H1 (cell line): ENCODE results near the gene PPP1R3G. TPM values are rescaled to one million over a fixed set of nuclear protein-coding genes. Genes with fewer than 3 reads are reported as not detected.

Experiments used
- CHD1 ChIP-seq: IDR thresholded peaks from 2 replicates; pipeline ENCODE4 v1.6.1; 2012; ENCODE audit warnings: low read depth, low read length, improper control_type of control experiment
- CHD7 ChIP-seq: fragments of 300-600 bp; sonication (generic); IDR thresholded peaks from 2 replicates; pipeline ENCODE4 v1.7.1; 2012; ENCODE audit warnings: low read length, moderate library complexity, mild to moderate bottlenecking, inconsistent platforms; ENCODE audit not compliant: insufficient replicate concordance
- FOSL1 ChIP-seq: IDR thresholded peaks from 2 replicates; pipeline ENCODE4 v1.6.1; 2011; ENCODE audit warnings: mild to moderate bottlenecking, low read depth, low read length, moderate library complexity; ENCODE audit not compliant: insufficient read depth
- HDAC2 ChIP-seq, 2 experiments: fragments of 300-600 bp in 1 of 2; sonication (generic) in 1 of 2; IDR thresholded peaks; 2 replicates each; pipeline ENCODE4 v1.6.1; 2011 to 2012; ENCODE audit warnings: low read depth in 2 of 2, low read length in 2 of 2, mild to moderate bottlenecking in 2 of 2, moderate library complexity in 2 of 2, borderline replicate concordance in 1 of 2, inconsistent platforms in 1 of 2
- JUND ChIP-seq: IDR thresholded peaks from 2 replicates; pipeline ENCODE4 v1.6.1; 2011; ENCODE audit warnings: mild to moderate bottlenecking, improper control_type of control experiment, low read length
- RAD21 ChIP-seq, 2 experiments: IDR thresholded peaks in 1 of 2; conservative IDR thresholded peaks in 1 of 2; 2 replicates each; pipeline ENCODE4 v1.6.1; 2011; ENCODE audit warnings: low read depth in 2 of 2, low read length in 2 of 2, improper control_type of control experiment in 1 of 2, inconsistent platforms in 1 of 2, mild to moderate bottlenecking in 1 of 2, moderate library complexity in 1 of 2
- RFX5 ChIP-seq: IDR thresholded peaks from 2 replicates; pipeline ENCODE4 v1.6.1; 2011; ENCODE audit warnings: low read depth, low read length, improper control_type of control experiment, borderline replicate concordance
- SAP30 ChIP-seq: fragments of 300-600 bp; sonication (generic); IDR thresholded peaks from 2 replicates; pipeline ENCODE4 v1.7.1; 2012; ENCODE audit warnings: low read length, moderate library complexity, mild to moderate bottlenecking, inconsistent platforms; ENCODE audit not compliant: insufficient read depth, insufficient replicate concordance
- SIX5 ChIP-seq: IDR thresholded peaks from 2 replicates; pipeline ENCODE4 v1.6.1; 2011; ENCODE audit warnings: mild to moderate bottlenecking, low read depth, low read length
- TAF1 ChIP-seq: IDR thresholded peaks from 2 replicates; pipeline ENCODE4 v1.6.1; 2011; ENCODE audit warnings: mild to moderate bottlenecking, low read depth, low read length
- TBP ChIP-seq: IDR thresholded peaks from 2 replicates; pipeline ENCODE4 v1.6.1; 2011; ENCODE audit warnings: low read depth, low read length, improper control_type of control experiment
- polyA plus RNA-seq, 7 experiments: library from polyadenylated mRNA; depleted of rRNA in 3 of 7; stranded (reverse) in 5 of 7; unstranded in 2 of 7; fragments of >200 nt in 5 of 7; fragments of 200-250 nt in 2 of 7; gene quantifications; 1 replicate in 5 of 7; 2 replicates in 1 of 7; 4 replicates in 1 of 7; pipeline versions ENCODE4 v1.2.1 to v1.2.3, GENCODE V29; 2011 to 2013; ENCODE audit warnings: missing spikeins in 2 of 7, mixed read lengths in 2 of 7
- total RNA-seq: library from RNA; stranded (reverse); fragmentation: NEBNext Ultra II Directional; extraction: Animal tissue kit (Norgen Biotek cat#: 25700); gene quantifications from 2 replicates; pipeline ENCODE4 v1.2.1, GENCODE V29; 2021

PPP1R3G gene
- total and polyA plus RNA-seq, 2 of the 8 experiments (the other 6 are each of a cell fraction or from before 2014, with no cell fraction given) = 0.03 to 0.09 TPM

- TF ChIP-seq CHD7 (no peak), SIX5 (no peak), HDAC2 (IDR thresholded peaks at IDR 0.05; ENCODE audit: borderline replicate concordance in 1 of 2, low read depth in 2 of 2, low read length in 2 of 2) (no peak), SAP30 (no peak), TBP (no peak), FOSL1 (no peak), RFX5 (no peak), CHD1 (no peak), TAF1 (no peak), JUND (no peak), RAD21 (IDR thresholded peaks at IDR 0.05 in 1 of 2, conservative IDR thresholded peaks at IDR 0.05 in 1 of 2; ENCODE audit: low read depth in 2 of 2, low read length in 2 of 2) (no peak)
Measured at GRCh38 chr6:5071216-5071615, 13.9 kb upstream of the PPP1R3G start (continued).
